ENCODE measurements around the gene PRRT2.

Gene PRRT2

DNA sequence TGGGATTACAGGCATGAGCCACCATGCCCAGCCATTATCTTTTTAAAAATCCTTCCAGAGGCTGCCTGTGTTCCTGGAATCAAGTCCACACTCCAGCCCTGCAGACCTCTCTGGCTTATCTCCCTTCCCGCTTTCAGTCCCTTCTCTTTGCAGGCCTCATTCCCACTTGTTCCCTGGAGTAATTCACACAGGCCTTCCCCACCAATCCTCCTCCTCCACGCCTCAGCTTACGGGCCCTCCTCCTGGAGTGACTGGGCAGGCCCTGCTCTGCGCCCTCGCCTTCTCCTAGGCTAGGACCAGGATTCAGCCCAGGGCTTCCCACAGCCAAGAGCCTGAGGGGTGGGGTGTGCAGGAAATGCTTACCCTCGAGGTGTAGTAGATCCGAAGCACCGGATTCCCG, 48.2 kb downstream of the PRRT2 start:
- H2BK120ac ChIP-seq (ENCODE audit: insufficient read depth, low read length, poor library complexity) = no peak overlapping the region
- peaks cover 0 to 10% of the 10 kb centered on the region in 2 experiments for H3K4me1 ChIP-seq (ENCODE audit: control insufficient read depth in 1 of 2, insufficient read depth in 2 of 2, low read length in 2 of 2)
- H3K4me3 ChIP-seq (ENCODE audit: low read depth, low read length) = no peak overlapping the region
- no peak overlapping the region for H3K14ac ChIP-seq (ENCODE audit: low read length)
- no peak overlapping the region for H4K8ac ChIP-seq (ENCODE audit: low read depth, low read length)
- H3K18ac ChIP-seq (ENCODE audit: low read length) = no peak overlapping the region
- no peak overlapping the region for H3K4ac ChIP-seq (ENCODE audit: low read depth, low read length)
- no peak overlapping the region for H3K23ac ChIP-seq (ENCODE audit: low read length)
- peaks cover 21 to 25% of the 10 kb centered on the region in 2 experiments for H3K36me3 ChIP-seq (ENCODE audit: control insufficient read depth in 1 of 2, insufficient read depth in 2 of 2, low read length in 2 of 2)
- no peak overlapping the region for H3K4me2 ChIP-seq (ENCODE audit: low read length)
- H2BK5ac ChIP-seq (ENCODE audit: low read depth, low read length, poor library complexity) = no peak overlapping the region
- H3K79me2 ChIP-seq (ENCODE audit: control insufficient read depth, insufficient read depth, low read length, poor library complexity) = peaks cover 4% of the 10 kb centered on the region
- DNase-seq = no peak
- H3K9me3 ChIP-seq (ENCODE audit: insufficient read depth, low read depth, low read length) = peaks cover 3% of the 10 kb centered on the region
- peaks cover 5% of the 10 kb centered on the region for H3K79me1 ChIP-seq (ENCODE audit: low read length)
- H2BK12ac ChIP-seq (ENCODE audit: low read length) = no peak overlapping the region
- H2AK5ac ChIP-seq (ENCODE audit: low read length) = no peak overlapping the region
- no peak overlapping the region for H4K12ac ChIP-seq (ENCODE audit: low read depth, low read length)
- H3K9ac ChIP-seq (ENCODE audit: low read length) = peak overlapping the region; percentile 11
- no peak overlapping the region for H4K91ac ChIP-seq (ENCODE audit: low read depth, low read length)
- no peak overlapping the region for H3K27ac ChIP-seq (ENCODE audit: low read depth, low read length)
- WGBS (ENCODE audit: extremely low coverage, insufficient coverage, insufficient read length) = no CpG with 5 or more reads among the region's 9 CpGs
- no peaks in the 10 kb centered on the region for H3K27me3 ChIP-seq (ENCODE audit: insufficient read depth, low read length)
- no peak overlapping the region for H2AFZ ChIP-seq (ENCODE audit: insufficient read depth, low read length, poor library complexity)

DNA sequence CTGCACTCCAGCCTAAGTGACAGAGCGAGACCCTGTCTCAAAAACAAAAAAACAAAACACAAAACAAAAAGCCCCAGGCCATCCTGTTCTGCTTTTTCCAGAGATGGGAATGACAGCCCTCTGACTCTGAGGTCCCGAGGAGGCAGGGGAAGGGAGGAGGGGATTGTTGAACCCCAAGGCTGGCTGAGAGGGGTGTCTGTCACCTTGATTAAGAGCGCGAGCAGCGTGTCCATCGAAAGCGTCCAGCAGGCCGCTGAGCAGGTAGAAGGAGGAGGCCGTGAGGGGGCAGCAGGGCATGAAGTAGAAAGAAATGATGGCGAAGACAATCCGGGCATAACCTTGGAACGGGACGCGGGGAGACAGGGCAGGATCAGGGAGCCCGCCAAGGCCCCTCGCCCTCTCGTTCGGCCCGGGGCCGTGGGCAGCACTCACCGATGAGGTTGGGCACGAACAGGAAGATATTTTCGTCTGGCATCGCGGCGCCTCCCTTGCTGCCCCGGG, 50.4 kb downstream of the PRRT2 start:
- Histone ChIP-seq H3K27me3 (ENCODE audit: insufficient read depth, low read length) (no peaks in the 10 kb centered on the region), H2BK12ac (ENCODE audit: low read length) (no peak overlapping the region)

DNA sequence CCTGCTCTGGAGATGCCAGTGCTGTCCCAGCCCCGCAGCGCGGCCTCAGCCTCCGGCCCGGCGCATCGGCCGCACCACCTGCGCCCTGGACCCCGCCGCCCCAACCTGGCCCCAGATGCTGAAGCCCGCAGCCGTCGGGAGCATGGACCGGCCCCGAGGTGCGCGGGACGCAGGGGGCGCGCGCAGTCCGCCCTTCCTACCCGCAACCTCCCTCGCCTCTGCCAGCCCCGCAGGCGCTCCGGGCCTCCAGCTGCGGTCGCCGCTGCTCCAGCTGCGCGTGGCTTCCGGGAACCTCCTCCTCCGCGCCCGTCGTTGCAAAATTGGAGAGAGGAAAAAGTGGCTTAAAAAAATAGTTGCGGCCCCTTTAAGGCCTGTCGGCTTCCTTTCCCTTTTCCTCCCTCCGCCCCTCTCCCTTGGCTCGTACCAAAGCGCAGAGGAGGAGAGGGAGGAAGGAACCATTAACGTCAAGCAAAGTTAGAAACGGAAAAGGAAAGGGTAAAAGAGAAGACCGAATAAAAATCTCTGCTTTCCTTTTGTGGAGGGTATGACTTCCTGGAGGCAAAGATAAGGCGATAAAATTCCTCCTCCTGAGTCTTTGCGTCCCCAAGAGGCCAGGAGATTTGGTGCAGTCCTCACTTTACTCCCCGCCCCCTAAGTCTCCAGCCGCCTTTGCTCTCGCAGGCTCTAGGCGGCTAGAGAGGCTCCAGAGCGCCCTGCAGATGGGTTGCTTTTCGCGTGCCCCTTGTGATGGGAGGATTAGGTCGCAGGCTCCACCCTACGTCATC, 51.1 kb downstream of the PRRT2 start, which contains the start of gene CDIPT:
Gene CDIPT (minus strand): TSS at position 343 of the 785 bp plus-strand sequence. CDS start 369 bp downstream, outside the sequence.
- Histone ChIP-seq H3K9ac (ENCODE audit: low read length) (peak within 1 kb of the TSS; percentile 77), H3K14ac (ENCODE audit: low read length) (peak within 1 kb of the TSS; percentile 77), H3K18ac (ENCODE audit: low read length) (peak within 1 kb of the TSS; percentile 44), H3K79me2 (ENCODE audit: control insufficient read depth, insufficient read depth, low read length, poor library complexity) (peaks cover 4% of the 10 kb centered on the region), H3K9me3 (ENCODE audit: insufficient read depth, low read depth, low read length) (peaks cover 3% of the 10 kb centered on the region), H4K91ac (ENCODE audit: low read depth, low read length) (peak within 1 kb of the TSS; percentile 76), H4K8ac (ENCODE audit: low read depth, low read length) (peak within 1 kb of the TSS; percentile 93), H3K4ac (ENCODE audit: low read depth, low read length) (peak within 1 kb of the TSS; percentile 45), H3K4me1 (ENCODE audit: control insufficient read depth in 1 of 2, insufficient read depth in 2 of 2, low read length in 2 of 2) (peaks cover 0 to 10% of the 10 kb centered on the region in 2 experiments), H3K27ac (ENCODE audit: low read depth, low read length) (peak within 1 kb of the TSS; percentile 63), H3K79me1 (ENCODE audit: low read length) (peaks cover 5% of the 10 kb centered on the region), H3K4me3 (ENCODE audit: low read depth, low read length) (peak within 1 kb of the TSS; percentile 97), H4K12ac (ENCODE audit: low read depth, low read length) (peak within 1 kb of the TSS; percentile 62), H3K36me3 (ENCODE audit: control insufficient read depth in 1 of 2, insufficient read depth in 2 of 2, low read length in 2 of 2) (peaks cover 21 to 25% of the 10 kb centered on the region in 2 experiments), H2AK5ac (ENCODE audit: low read length) (no peak within 1 kb of the TSS), H3K27me3 (ENCODE audit: insufficient read depth, low read length) (no peaks in the 10 kb centered on the region), H2BK5ac (ENCODE audit: low read depth, low read length, poor library complexity) (peak within 1 kb of the TSS; percentile 53), H2AFZ (ENCODE audit: insufficient read depth, low read length, poor library complexity) (peak within 1 kb of the TSS; percentile 74), H3K23ac (ENCODE audit: low read length) (peak within 1 kb of the TSS; percentile 31), H3K4me2 (ENCODE audit: low read length) (peak within 1 kb of the TSS; percentile 89), H2BK12ac (ENCODE audit: low read length) (no peak within 1 kb of the TSS), H2BK120ac (ENCODE audit: insufficient read depth, low read length, poor library complexity) (peak within 1 kb of the TSS; percentile 47)
- no CpG with 5 or more reads among the region's 57 CpGs for WGBS (ENCODE audit: extremely low coverage, insufficient coverage, insufficient read length)
- peak; percentile 88 to 98 for DNase-seq

More for the DNA sequence above, 50.4 kb downstream of the PRRT2 start:
- Histone ChIP-seq H3K36me3 (ENCODE audit: control insufficient read depth in 1 of 2, insufficient read depth in 2 of 2, low read length in 2 of 2) (peaks cover 21 to 25% of the 10 kb centered on the region in 2 experiments), H3K27ac (ENCODE audit: low read depth, low read length) (peak overlapping the region; percentile 63), H3K79me1 (ENCODE audit: low read length) (peaks cover 5% of the 10 kb centered on the region), H3K4ac (ENCODE audit: low read depth, low read length) (peak overlapping the region; percentile 37), H4K12ac (ENCODE audit: low read depth, low read length) (no peak overlapping the region), H3K4me3 (ENCODE audit: low read depth, low read length) (peak overlapping the region; percentile 97), H3K4me1 (ENCODE audit: control insufficient read depth in 1 of 2, insufficient read depth in 2 of 2, low read length in 2 of 2) (peaks cover 0 to 10% of the 10 kb centered on the region in 2 experiments), H2AFZ (ENCODE audit: insufficient read depth, low read length, poor library complexity) (peak overlapping the region; percentile 42), H3K79me2 (ENCODE audit: control insufficient read depth, insufficient read depth, low read length, poor library complexity) (peaks cover 4% of the 10 kb centered on the region), H3K14ac (ENCODE audit: low read length) (peak overlapping the region; percentile 28), H3K9ac (ENCODE audit: low read length) (peak overlapping the region; percentile 77), H3K4me2 (ENCODE audit: low read length) (peak overlapping the region; percentile 89), H2AK5ac (ENCODE audit: low read length) (no peak overlapping the region), H3K9me3 (ENCODE audit: insufficient read depth, low read depth, low read length) (peaks cover 3% of the 10 kb centered on the region), H3K18ac (ENCODE audit: low read length) (peak overlapping the region; percentile 44), H2BK120ac (ENCODE audit: insufficient read depth, low read length, poor library complexity) (no peak overlapping the region), H2BK5ac (ENCODE audit: low read depth, low read length, poor library complexity) (no peak overlapping the region), H4K91ac (ENCODE audit: low read depth, low read length) (peak overlapping the region; percentile 76), H4K8ac (ENCODE audit: low read depth, low read length) (peak overlapping the region; percentile 93), H3K23ac (ENCODE audit: low read length) (peak overlapping the region; percentile 31)
- peak; percentile 20 to 49 for DNase-seq
- no CpG with 5 or more reads among the region's 27 CpGs for WGBS (ENCODE audit: extremely low coverage, insufficient coverage, insufficient read length)

DNA sequence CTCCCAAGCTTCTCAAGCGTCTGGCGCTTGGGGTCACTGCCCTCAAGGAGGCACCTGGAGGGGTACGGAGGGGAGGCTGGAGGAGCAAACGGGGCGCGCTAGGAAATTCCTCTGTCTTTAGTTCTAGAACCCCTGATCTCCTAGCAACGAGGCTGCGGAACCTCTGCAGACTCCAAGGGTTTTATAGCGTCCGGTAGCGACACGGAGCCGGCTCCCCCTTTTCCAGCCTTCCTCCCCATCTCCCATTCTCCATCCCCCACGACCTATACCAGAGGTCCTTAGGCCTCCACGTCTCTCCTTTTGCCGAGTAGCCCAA, 51.6 kb downstream of the PRRT2 start:
- H3K27ac ChIP-seq (ENCODE audit: low read depth, low read length) = no peak overlapping the region
- H3K9me3 ChIP-seq (ENCODE audit: insufficient read depth, low read depth, low read length) = peaks cover 3% of the 10 kb centered on the region
- no peaks in the 10 kb centered on the region for H3K27me3 ChIP-seq (ENCODE audit: insufficient read depth, low read length)
- no peak overlapping the region for H3K18ac ChIP-seq (ENCODE audit: low read length)
- H3K36me3 ChIP-seq (ENCODE audit: control insufficient read depth in 1 of 2, insufficient read depth in 2 of 2, low read length in 2 of 2) = peaks cover 17 to 22% of the 10 kb centered on the region in 2 experiments
- H3K4me2 ChIP-seq (ENCODE audit: low read length) = peak overlapping the region; percentile 40
- no peak overlapping the region for H3K9ac ChIP-seq (ENCODE audit: low read length)
- WGBS (ENCODE audit: extremely low coverage, insufficient coverage, insufficient read length) = no CpG with 5 or more reads among the region's 16 CpGs
- H3K79me1 ChIP-seq (ENCODE audit: low read length) = peaks cover 5% of the 10 kb centered on the region
- H2AFZ ChIP-seq (ENCODE audit: insufficient read depth, low read length, poor library complexity) = peak overlapping the region; percentile 65
- no peak overlapping the region for H2AK5ac ChIP-seq (ENCODE audit: low read length)
- H3K4me1 ChIP-seq (ENCODE audit: control insufficient read depth in 1 of 2, insufficient read depth in 2 of 2, low read length in 2 of 2) = peaks cover 0 to 10% of the 10 kb centered on the region in 2 experiments
- H2BK12ac ChIP-seq (ENCODE audit: low read length) = no peak overlapping the region
- no peak overlapping the region for H3K23ac ChIP-seq (ENCODE audit: low read length)
- peak overlapping the region; percentile 7 for H4K91ac ChIP-seq (ENCODE audit: low read depth, low read length)
- H3K4ac ChIP-seq (ENCODE audit: low read depth, low read length) = no peak overlapping the region
- H2BK5ac ChIP-seq (ENCODE audit: low read depth, low read length, poor library complexity) = no peak overlapping the region
- peak overlapping the region; percentile 68 for H4K8ac ChIP-seq (ENCODE audit: low read depth, low read length)
- peaks cover 4% of the 10 kb centered on the region for H3K79me2 ChIP-seq (ENCODE audit: control insufficient read depth, insufficient read depth, low read length, poor library complexity)
- H3K14ac ChIP-seq (ENCODE audit: low read length) = no peak overlapping the region
- DNase-seq = no peak
- H3K4me3 ChIP-seq (ENCODE audit: low read depth, low read length) = no peak overlapping the region
- H4K12ac ChIP-seq (ENCODE audit: low read depth, low read length) = peak overlapping the region; percentile 1
- no peak overlapping the region for H2BK120ac ChIP-seq (ENCODE audit: insufficient read depth, low read length, poor library complexity)
